ENCODE measurements around the gene EDARADD.
"Not testable (repeated sequence)": the region's sequence is repeated elsewhere in the genome, so short reads cannot be mapped to it uniquely, and the experiment has no call there.

Gene EDARADD

DNA sequence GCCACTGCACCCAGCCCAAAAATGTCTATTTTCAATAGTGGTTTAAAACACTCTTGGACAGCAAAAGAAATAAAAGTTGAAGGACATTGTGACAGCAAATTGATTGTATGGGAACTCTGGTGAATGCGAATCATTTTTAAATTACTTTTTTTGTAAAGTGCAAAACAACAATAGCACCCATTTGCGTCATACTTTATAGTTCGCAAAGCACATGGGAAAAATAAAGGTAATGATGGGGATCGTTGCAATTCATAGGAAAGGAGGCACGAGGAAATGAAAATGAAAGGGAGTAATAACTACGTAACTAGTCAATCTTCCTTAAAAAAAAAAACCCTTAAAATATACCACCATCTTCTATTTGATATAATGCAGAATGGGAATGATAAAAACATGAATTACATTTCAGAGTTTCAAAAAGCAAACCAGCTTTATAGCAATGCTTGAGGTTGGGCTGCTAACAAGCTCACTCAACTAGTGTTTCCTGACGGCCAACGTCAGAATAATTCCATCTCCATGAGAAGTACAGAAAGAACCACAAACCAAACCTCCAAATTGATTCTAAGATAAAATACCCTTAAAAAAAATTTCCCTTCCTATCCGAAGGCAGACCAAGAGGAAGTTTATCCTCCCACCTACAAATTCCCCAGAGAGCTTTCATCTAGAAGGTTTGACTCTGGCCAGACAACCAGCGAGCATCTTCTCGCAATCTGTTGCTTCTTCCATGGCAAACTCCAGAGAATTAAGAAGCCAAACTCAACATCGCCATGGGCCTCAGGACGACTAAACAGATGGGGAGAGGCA lies at the start of gene EDARADD:
EDARADD (plus strand) TSS at position 606 of the 801 bp plus-strand sequence; CDS start at position 765, 159 bp downstream.
- DNase-seq, result no peak

DNA sequence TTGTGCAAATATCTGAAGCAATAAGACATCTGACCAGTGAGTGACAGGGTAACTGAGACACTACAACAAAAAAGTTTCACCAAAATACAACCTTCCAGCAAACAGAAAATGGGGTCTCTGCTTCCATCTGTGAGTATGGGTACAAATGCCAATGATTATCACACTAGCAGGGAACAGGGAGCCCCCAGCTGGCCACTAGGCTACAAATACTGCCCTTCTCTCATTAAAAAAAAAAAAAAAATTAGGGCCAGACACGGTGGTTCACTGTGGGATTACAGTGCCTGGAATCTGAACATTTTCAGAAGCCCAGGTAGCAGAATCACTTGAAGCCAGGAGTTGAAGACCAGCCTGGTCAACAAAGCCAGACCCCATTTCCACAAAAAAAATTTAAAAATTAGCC lies 48.4 kb upstream of the EDARADD start:
- no peak for DNase-seq

DNA sequence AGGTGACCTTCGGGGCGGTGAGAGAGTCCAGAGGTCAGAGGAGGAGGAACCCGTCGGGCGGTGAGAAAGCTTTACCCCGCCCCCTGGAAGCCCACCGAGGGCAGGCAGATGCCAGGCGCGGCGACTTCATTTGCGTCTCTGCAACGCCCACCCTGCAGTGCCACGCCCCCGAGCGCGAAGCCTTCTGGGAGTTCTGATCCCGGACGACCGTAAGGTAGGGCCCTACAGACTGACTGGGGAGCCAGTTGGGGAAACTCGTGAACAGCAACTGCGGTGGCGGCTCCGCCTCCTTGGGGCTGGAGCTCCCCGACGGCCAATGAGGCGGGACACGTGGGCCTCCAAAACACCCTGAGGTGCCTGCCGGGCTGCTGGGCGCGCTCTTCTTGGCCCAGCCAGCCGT lies 46.0 kb upstream of the EDARADD start:
- no peak for DNase-seq

DNA sequence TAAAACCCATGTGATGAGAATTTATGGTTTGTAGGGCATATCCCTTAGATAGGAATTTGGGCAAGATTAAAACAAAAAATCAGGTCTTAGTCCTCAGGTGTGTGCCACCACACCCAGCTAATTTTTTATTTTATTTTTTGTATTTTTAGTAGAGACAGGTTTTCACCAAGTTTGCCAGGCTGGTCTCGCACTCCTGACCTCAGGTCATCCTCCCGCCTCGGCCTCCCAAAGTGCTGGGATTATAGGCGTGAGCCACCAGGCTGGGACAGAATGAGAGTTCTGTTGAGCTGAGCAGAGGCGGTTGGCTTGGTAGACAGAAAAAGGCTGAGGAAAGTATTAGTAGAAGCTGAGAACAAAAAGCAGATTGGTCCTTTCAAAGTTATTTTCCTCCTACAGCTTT lies 43.8 kb upstream of the EDARADD start:
- DNase-seq, result no peak

DNA sequence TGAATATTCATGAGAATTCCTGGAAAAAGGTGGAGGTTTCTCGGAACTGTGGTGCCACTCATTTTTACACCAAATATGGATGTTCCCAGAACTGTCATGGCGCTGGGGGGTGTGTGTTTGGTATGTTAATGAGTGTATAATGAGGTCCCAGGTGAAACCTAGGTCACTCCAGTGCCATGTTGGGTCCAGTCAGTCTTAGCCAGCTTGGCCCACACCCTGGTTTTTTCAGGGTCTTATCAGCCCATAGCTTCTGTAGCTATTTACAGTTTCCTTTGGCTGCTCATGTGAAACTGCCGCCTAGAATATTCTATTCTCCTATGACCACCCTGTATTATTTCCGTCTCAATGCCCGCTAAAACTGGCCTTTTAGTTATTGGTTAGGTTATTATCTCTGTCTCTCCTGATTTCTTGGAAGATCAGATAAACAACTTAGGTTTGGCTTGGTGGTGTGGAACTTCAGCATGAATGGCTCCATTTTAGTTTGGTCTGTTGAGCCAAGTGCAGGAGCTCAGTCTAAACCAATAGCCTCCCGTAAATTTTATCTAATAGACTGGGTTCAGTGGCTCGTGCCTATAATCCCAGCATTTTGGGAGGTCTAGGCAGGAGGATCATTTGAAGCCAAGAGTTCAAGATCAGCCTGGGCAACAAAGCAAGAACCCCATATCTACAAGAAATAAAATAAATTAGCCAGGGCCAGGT lies 42.1 kb upstream of the EDARADD start:
- no peak for DNase-seq

DNA sequence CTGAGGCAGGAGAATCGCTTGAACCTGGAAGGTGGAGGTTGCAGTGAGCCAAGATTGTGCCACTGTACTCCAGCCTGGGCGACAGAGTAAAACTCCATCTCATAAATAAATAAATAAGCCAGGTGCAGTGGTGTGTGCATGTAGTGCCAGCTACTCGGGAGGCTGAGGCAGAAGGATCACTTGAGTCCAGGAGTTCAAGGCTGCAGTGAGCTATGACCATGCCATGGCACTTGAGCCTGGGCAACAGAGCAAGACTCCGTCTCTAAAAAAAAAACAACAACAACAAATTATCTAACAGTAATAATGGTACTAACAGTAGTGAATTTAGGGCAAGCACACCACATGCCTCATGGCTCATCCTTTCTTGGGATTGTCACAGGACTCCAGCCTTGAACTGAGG lies 41.3 kb upstream of the EDARADD start:
- not testable (repeated sequence) for DNase-seq

DNA sequence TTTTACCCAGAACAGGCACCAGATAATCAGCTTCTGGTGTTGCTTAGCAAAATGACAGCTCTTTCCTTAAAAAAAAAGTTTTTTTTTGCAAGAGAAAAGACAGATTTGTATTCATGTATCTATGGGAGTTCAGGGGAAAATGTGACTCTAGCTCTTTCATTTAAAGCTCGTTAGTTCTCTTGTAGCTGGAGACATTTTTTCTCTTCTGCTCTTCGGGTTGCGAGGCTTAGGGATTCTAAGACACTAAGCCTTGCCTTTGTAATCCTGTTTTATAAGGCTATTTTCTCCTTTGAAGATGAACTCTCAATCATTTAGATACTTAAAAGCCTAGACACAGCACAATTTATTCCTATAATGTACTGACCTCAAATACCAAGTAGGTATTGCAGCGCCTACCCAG lies 40.3 kb upstream of the EDARADD start:
- DNase-seq, result no peak

DNA sequence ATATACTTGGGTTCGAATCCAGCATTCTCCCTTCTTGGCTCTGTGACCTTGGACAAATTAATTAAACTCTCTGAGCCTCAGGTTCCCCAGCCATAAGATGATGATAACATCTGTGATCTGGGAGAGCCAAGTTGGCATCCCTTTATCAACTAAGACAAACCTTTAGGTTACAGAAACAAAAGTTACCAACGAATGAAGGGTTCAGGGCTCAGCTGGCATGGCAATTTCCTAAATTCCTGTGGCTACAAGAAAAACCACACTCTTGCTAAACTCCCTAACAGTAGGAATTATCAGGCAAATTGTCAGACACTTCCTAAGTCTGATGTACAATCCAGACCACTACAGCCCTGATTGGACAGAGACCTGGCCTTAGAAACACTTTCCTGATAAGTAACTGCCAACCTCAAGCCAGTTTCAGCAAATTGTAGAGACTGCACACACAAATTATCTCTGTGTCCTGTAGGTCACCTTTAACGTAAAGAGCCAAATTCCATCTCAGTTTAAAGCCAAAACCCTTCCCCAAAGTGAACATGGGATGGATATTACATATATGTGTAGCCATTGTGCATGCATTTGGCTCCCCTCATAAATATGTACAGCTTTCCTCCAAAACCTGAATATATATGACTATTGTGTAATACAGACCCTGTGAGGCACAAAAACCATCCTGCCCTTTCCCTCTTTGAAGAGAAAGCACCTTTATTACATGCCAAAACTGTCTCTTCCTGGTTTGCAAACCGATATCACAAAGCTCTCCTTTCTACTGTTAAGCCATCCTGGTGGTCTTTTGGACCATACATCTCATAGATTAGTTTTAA lies 39.5 kb upstream of the EDARADD start:
- DNase-seq, result no peak

DNA sequence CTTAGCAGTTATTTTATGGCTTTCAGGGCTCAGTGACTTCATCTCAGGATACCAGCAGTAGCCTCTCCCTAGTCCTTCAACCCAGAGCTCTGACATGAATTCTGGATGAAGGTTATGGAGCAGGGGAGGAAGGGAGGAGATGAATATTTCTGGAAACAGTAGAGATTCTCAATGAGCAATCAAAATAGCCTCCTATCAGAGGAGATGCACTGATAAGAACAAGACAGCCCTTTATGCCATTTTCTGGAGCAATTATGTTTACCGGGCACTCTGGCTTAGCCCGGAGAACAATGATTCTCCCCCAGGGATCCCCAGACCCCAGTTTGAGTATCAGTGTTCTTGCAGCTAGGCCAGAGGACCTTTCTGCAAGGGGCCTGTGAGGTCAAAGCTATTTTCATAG lies 37.9 kb upstream of the EDARADD start:
- DNase-seq, result no peak

DNA sequence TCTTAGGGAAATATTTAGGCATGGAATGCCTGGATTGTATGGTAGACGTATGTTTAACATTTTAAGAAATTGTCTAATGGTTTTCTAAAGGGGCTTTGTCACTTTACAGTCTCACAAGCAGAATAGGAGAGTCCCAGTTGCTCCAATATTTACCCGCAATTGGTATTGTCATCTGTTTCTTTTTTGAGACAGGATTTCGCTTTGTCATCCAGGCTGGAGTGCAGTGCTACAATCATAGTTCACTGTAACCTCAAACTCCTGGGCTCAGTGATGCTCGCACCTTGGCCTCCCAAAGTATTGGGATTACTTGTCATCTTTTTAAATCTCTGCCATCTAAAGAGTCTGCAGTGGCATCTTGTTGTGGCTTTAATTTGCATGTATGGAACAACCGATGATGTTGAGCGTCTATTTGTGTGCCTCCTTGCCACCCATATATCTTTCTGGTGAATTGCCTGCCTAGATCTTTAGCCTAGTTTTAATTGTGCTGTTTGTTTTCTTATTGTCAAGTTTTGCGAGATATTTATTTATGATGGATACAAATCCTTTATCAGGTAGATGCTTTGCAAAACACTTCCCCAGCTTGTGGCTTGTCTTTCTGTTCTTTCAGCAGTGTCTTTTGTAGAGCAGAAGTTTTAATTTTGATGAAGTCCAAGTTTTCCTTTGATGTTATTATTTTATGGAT lies 32.0 kb upstream of the EDARADD start:
- DNase-seq, result no peak

DNA sequence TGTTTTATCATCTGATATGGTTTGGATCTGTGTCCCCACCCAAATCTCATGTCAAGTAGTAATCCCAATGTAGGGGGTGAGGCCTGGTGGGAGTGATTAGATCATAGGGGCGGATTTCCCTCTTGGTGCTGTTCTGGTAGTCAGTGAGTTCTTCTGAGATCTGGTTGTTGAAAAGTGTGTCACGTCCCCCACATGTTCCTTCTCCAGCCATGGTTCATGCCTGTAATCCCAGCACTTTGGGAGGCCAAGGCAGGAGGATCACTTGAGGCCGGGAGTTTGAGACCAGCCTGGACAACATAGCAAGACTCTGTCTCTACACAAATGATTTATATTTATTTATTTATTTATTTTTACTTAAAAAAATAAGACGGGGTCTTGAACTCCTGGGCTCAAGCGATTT lies 30.8 kb upstream of the EDARADD start:
- no peak for DNase-seq

DNA sequence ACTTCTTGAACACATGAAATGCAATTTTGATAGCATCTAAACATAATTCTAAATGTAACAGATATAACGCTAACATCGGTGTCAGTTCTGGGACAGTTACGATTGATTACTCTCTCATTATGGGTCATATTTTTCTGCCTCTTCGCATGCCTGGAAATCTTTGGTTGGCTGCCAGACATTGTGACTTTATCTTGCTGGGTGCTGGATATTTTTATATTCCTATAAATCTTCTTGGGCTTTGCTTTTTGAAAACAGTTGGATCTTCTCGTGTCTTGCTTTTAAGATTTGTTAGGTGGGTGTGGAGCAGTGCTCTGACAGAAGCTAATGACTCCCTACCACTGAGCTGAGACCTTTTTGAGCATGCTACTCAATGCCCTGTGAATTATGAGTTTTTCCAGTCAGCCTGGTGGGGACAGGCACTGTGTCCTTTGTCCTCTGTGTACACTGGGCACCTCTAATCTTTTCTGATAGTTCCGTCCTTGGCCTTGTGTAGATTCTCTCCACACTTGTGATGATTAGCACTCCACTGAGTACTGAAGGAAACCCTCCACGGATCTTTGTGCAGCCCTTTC lies 28.0 kb upstream of the EDARADD start:
- no peak for DNase-seq

DNA sequence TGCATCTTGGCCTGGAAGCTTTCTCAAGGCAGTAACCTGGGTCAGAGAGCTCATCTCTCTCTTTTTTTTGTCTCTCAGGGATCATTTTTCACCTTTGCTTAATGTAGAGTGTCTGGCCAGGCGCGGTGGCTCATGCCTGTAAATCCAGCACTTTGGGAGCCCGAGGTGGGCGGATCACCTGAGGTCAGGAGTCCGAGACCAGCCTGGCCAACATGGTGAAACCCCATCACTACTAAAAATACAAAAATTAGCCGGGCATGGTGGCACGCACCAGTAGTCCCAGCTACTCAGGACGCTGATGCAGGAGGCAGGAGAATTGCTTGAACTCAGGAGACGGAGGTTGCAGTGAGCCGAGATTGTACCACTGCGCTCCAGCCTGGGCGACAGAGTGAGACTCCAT lies 27.4 kb upstream of the EDARADD start:
- DNase-seq, result not testable (repeated sequence)

DNA sequence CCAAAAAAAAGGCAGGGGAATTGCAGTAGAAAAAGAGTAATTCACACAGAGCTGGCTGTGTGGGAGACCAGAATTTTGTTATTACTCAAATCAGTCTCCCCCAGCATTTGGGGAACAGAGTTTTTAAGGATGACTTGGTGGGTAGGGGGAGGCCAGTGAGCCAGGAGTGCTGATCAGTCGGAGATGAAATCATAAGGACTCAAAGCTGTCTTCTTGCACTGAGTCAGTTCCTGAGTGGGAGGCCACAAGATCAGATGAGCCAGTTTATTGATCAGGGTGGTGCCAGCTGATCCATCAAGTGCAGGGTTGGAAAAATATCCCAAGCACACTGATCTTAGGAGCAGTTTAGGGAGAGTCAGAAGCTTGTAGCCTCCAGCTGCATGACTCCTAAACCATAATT lies 23.7 kb upstream of the EDARADD start:
- no peak for DNase-seq

DNA sequence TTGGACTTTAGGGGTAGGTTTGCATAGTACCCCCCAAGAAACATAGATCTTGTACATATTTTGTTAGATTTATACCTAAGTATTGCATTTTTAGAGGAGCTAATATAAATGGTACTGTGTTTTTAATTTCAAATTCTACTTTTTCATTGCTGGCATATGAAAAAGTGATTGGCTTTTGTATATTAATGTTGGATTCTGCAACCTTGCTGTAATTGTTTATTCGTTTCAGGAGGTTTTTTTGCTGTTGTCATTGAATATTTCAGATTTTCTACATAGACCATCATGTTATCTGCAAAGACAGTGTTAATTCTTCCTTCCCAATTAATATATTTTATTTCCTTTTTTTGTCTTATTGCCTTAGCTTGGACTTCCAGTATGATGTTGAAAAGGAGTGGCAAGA lies 23.0 kb upstream of the EDARADD start:
- DNase-seq, result no peak

DNA sequence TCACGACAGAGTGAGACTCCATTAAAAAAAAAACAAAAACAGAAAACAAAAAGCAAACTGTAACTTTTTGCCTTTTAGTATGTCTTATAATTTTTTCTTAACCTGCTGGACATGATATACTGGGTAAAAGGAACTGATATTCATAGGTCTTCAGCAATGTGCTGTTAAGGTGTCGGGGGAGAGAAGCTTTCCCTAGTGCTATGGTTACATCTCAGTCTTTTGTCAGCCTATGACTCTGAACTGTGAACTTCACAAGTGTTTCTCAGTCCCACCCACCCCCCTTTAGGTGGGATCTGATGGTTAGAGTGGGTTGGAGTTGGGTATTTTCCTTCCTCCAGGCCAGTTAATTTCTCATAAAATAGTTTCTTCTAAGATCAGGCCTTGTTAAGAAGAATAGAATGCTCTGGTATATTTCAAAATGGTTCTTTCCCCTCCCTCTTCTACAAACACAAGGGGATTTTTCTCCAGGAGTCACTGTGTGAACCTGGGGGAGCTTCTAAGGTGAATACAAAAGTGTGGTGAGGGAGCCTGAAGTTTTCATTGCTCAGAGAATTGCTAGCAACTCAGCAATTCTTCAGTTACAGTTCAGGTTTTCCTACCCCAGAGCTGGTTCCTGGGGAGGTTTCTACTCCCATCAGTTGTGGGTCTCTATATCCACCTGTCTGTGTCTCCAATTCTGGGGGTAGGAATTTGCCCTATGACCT lies 16.1 kb upstream of the EDARADD start:
- no peak for DNase-seq

DNA sequence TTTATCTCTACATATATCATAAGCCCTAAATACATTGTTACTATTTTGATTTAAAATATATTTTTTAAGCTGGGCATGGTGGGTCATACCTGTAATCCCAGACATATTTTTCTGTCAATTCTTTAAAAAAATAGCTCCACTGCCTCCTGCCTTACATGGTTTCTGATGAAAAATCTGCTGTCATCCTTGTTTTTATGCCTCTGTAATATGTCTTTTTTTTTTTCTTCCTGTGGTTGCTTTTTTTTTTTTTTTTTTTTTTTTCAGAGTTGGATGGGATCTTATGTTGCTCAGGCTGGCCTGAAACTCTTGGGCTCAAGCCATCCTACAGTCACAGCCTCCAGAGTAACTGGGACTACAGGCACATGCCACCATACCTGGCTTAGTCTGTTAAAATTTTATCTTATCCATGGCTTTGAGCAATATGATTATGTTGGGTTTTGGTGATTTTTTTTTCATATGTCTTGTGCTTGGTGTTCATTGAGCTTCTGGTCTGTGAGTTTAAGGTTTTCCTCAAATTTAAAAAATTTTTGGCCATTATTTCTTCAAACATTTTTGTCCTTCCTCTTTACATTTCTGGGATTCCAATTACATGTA lies 12.4 kb upstream of the EDARADD start:
- DNase-seq, result no peak

DNA sequence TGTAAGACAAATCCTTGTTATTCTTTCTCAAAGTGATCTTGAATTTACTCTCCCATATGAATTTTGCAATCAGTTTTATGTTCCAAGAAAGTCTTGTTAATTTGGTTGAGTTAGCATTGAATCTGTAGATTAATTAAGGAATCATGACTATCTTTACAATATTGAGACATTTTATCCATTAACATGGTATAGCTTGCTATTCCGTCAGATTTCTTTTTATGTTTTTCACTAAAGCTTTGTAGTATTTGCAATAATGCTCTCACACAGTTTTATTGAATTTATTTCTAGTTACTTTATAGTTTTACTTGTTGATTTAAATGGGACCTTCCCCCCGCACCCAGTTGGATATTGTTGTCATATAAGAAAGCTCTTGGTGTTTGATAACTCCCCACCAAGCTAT lies 5.8 kb upstream of the EDARADD start:
- DNase-seq, result no peak

DNA sequence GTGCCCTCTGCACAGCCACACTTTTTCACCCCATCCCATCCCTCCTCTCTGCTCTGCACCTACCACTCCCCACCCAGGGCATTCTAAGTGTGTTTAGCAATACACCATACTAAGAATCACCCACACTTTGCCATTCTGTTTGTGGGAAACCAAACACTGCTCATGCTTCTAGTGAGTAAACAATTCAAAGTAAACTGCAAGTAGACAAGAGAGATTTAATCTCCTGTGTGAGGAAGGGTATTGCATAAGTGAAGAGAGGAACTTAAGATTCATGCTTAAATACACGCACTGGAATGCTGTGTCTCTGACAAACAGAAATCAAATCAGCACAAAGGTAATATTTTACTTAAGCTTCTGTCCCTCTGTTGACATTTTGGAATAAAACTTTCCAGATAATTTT lies 4.8 kb upstream of the EDARADD start:
- no peak for DNase-seq

DNA sequence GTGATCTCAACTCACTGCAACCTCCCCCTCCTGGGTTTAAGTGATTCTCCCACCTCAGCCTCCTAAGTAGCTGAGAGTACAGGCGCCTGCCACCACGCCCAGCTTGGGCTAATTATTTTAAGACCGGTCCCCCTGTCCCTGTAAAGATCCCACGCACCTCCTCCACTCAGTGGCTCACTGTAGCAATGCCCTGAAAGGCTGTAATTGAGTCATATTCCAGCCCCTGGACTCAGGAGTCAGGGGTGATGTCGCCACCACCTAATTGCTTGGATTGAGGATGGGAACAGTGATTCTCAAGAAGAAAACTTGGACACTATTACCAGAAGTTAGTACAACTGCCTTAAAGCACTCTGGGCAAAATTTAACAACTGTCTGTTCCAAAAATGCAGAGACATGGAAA lies 3.1 kb upstream of the EDARADD start:
- DNase-seq, result no peak

DNA sequence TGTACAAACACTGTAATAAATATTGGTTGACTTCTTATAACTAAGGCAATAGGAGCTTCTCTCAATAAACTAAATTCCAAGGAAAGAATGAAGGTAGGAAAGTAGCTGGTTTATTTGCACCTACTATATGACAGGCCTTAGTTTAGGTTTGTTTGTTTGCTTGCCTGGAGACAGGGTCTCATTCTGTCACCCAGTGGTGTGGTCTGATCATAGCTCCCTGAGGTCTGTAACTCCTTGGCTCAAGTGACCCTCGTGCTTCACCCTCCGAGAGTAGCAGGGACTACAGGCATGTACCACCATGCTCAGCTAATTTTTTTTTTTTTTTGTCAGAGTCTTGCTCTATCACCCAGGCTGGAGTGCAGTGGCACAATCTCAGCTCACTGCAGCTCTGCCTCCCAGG lies 1.9 kb upstream of the EDARADD start:
- no peak for DNase-seq

DNA sequence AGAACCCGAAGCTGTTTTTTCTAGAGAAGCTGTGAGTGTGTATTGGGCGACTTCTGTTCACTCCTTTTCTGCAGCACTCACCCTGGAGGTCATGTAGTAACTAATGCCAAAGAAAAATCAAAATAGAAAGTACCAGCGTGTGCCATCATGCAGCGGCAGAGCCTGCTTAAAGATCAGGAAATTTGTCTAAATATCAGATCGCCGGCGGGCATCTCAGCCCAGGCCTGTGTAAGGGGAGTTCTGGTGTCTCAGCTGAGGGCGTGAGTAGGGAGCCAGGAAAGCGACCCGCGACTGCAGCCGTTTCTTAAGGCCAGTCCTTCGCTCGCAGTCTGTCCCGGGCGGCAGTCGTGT lies 768 bp downstream of the EDARADD start:
- no peak for DNase-seq

All from CD4-positive, alpha-beta T cell treated with Interleukin-15 for 1 hour (primary cell).